Measurements from ENCODE around the gene IL23R.
A peak's percentile ranks its signal among the peaks of the same experiment; 100 is the strongest.

The IL23R gene

DNA sequence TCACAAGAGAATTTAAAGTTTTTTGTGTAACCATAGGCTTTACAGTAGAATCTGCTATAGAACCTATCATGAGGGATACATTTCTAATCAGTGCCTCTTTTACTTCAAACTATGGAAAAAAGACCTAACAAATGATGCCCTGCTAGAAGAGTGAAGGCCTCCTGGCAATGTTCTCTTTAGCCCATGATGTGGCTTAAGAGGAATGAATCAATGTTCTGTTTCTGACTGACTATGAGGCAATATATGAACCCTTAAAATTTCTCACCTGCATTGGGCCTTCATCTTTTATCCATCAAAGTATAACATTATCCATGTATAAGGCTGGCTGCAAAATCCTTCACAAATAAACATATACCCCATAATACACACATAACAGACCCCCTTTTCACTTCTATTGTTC lies 75.8 kb downstream of the IL23R start:
- no peak for DNase-seq

- DNase-seq = no peak
These were observed 83.9 kb downstream of the IL23R start for GRCh38 chr1:67250051-67250653.

DNA sequence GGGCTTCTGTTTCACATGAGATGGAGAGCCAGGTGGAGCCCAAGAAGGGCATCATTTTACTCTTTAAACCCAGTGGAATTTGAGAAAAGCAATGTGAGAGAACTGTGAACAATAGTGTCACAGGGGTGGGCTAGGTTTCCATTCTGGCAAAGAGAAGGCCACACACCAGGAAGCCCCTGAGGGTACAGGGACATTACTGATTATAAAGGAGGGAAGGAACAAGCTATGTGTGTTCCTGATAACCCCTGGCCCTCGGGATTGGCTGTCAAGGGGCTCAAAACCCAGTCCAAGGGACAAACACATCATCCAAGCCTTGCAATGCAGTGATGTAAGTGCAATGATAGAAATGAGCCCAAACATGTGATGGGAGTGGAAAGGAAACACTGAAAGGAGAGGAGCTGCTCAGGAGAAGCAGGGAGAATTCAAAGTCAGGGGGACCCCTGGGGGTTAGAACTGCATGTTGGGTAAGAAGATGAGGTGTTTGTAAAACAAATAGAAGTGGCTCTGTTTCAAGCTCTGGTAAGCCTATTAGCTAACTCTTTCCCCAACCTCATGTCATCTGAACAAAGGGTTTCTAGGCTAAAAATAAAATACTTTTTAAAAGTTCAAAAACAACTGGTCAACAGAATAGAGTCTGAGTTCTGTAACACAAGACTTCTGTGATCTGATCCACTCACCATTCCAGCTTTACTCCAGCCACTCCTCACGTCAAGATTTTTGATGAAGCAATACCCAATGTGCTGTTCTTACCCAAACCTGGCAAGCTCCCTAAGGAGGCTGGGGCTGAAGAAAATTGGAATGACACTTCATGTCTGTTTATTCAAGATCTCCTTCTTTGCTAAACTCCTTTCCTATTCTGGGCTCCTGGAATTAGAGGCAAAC lies 90.3 kb downstream of the IL23R start:
- no peak for DNase-seq

DNA sequence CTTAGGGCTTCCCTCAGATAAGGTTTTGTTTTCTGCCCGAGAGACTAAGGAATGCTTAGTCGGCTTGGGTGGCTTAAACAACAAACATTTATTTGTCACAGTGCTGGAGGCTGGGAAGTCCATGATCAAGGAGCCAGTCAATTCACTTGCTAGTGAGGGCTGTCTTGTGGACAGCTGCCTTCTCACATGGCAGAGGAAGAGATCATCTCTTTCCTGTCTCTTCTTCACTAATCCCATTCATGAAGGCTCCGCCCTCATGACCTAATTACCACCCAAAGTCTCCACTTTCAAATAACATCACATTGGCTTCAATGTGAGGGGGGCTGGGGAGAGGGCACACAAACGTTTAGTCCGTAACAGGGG lies 90.9 kb downstream of the IL23R start:
- DNase-seq = no peak

DNA sequence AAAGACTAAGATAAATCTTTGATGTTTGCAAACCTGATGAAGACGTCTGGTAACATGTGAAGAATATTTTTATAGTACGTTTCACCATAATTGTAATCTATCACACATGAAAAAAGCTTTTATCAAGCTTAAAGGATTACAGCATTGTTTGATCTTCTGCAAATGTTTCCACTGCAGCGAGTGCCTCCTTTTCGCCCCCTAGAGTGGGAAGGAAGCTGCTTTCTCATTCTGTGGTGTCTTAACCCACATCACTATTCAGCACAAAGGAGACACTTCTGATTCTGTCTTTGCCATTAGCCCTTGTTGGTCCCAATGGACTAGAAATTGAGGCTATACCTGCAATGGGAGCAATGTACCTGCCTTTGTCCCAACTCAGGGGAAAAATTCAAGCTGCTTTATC lies 95.4 kb downstream of the IL23R start:
- DNase-seq = no peak

DNA sequence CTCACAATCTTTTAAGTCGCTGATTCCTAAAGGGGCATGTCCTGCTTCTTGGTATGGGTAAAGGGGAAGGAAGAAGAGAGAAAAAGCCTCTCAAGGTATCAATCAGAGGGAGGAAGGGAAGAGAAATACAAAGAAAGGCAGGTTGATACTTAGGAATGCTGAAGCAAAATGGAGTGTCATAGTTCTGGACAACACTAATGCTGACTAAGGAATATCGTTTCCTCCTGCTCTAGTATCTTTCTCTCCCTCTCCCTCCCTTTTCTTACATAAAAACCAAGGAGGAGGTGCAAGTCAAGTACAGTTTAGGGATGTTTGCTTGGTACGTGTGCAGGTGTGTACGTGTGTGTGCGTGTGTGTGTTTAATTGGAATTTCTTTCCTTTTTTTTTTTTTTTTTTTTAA lies 96.5 kb downstream of the IL23R start:
- DNase-seq = no peak

- no peak for DNase-seq
These were observed 97.9 kb downstream of the IL23R start for GRCh38 chr1:67264152-67264551.

DNA sequence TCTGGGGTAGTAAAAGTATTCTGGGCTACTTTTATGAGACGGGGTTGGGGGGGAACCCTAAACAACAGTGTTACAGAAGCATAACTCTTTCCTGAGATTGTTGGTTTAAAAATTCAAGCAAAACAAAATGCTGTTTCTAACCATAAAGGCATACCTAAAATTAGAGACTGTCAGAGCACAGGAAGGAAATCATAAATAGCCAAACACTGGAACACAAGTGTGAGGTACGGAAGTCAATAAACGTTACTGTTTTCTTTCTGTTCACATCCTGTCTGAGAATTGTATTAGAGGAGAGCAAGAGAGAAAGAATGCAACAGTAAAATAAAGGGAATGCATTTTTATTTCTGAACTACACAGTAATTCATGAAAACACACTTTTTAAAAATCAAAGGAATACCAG lies 98.6 kb downstream of the IL23R start:
- no peak for DNase-seq

DNA sequence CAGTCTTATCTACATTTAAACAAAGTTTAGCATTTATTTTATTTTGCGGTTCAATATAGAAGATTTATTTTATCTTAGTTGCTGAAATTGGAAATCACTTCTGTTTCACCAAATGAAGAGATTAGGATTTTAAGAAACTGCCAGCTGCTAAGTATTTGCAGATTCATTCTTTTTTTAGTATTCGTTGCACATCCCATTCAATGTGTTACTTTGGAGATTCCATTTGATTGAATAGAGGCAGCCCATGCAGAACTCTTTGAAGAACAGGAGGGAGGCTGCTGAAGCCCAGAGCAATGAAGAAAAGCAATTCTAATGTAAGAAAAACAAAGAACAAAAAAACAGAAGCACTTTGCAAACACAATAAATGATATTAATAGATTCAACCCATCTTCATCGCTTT lies 102.8 kb downstream of the IL23R start:
- no peak for DNase-seq

GRCh38 chr1:67270541-67270940 lies 104.3 kb downstream of the IL23R start:
- no peak for DNase-seq

DNA sequence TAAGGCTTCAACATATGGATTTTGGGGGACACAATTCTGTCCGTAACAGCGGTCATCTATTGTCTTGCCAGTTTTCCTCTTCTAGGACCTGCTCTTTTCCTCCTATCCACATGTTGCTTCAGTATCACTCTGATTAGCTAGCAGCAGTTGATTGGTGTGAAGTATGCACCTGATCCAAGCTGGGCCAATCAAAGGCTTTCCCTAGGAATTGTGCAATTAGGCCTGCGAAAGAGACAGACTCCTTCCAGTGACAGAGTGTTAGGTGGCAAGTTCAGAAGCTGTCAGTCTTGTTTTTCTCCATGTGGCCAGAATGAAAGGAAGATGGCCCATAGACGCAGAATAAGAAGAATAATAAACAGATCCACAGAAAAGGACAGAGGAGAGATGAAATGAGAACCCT lies 107.3 kb downstream of the IL23R start:
- DNase-seq = no peak

DNA sequence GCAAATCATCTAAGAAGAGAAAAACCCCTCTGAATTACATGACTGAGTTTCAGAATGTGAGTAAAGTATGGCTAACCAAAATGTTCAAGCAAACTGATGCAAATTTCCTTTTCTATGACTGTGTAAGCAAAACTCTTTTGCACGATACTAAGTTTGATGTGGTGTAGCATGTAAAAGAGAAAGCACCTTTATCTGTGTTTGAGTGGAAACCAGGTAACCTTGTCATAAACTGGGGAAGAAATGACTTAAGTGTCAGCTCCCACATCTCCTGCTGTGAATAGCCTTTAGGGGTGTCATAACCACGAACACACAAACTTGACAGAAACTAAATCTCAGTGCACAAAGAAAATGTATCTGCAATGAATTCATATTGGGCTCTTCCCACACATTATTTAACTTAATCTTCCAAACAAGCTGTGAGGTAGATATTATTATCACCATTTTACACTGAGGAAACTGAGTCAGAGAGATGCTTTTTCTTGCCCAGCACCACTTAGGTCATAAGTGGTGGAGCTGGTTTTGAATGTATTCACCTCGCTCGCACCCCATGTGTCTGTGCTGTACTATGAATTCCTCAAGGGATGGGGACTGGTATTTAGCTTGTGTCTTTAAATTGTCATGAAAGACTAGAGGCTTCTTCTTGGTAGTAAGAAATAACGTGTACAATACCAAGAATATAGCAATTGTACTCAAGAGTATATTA lies 108.5 kb downstream of the IL23R start:
- no peak for DNase-seq

- no peak for DNase-seq
These were observed 114.4 kb downstream of the IL23R start for GRCh38 chr1:67280696-67281095.

GRCh38 chr1:67281244-67281643 lies 115.0 kb downstream of the IL23R start:
- no peak for DNase-seq

- no peak for DNase-seq
These were observed 119.7 kb downstream of the IL23R start for GRCh38 chr1:67285780-67286488.

- DNase-seq = no peak
These were observed 124.0 kb downstream of the IL23R start for GRCh38 chr1:67290236-67290635.

- no peak for DNase-seq
These were observed 128.8 kb downstream of the IL23R start for GRCh38 chr1:67294836-67295617.

GRCh38 chr1:67298762-67299161 lies 132.5 kb downstream of the IL23R start:
- DNase-seq = no peak

GRCh38 chr1:67299296-67299695 lies 133.0 kb downstream of the IL23R start:
- no peak for DNase-seq

GRCh38 chr1:67300561-67300960 lies 134.3 kb downstream of the IL23R start:
- peak; percentile 22 for DNase-seq

DNA sequence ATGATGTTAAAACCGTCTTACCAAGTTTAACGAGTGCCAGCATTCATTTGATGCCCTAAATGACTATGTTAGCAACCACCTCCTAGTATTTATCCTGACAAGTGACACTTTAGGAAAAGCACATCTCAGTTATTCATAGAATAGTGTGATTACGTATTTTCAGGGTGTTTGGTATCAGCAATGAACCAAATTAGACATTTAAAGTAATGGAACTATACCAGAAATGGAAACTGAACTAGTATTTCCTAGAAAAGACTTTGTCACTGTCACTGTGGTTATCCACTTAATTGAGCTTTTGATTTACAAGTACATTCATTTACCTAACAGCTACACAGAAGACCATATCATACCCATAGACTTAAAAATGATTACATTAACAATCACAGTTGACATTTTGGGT lies 137.8 kb downstream of the IL23R start:
- DNase-seq = no peak

GRCh38 chr1:67306547-67306946 lies 140.3 kb downstream of the IL23R start:
- DNase-seq = no peak
